CD4-positive, alpha-beta T cell treated with Interleukin-4 for 1 hour (primary cell): ENCODE data around the gene AIF1L.

Experiments used
- DNase-seq, 2 donors: peaks; one replicate each; pipeline ENCODE4 v3.0.0-alpha.2; 2020 to 2022

The AIF1L gene

GRCh38 chr9:131096269-131097125 is at the start of gene AIF1L:
Gene AIF1L (plus strand): TSS chr9:131096531. CDS start chr9:131096630, 99 bp downstream.
- DNase-seq, result no peak

GRCh38 chr9:131046581-131047202 is 49.6 kb upstream of the AIF1L start:
- peak; percentile 58 to 72 for DNase-seq

- no peak for DNase-seq
Measured at GRCh38 chr9:131048332-131048731, 48.0 kb upstream of the AIF1L start.

DNA sequence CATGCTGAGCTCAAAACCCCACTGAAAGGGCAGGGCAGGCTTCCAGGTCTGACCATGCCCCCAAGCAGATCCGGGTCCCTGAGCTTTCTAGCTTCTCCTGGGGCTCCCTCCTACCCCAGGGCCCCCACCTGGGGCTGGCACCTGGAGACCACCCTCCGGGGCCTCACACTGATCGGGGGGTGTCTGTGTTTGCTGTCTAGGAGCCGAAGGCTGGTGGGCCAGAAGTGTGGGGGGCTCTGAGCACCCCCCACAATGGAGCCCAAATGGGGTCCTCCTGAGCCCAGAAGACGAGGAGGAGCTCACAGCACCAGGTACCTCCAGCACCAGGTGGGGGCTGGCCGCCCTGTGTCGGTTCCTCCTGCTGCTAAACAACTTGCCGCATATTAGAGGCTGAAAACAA is 47.5 kb upstream of the AIF1L start:
- DNase-seq, result no peak

DNA sequence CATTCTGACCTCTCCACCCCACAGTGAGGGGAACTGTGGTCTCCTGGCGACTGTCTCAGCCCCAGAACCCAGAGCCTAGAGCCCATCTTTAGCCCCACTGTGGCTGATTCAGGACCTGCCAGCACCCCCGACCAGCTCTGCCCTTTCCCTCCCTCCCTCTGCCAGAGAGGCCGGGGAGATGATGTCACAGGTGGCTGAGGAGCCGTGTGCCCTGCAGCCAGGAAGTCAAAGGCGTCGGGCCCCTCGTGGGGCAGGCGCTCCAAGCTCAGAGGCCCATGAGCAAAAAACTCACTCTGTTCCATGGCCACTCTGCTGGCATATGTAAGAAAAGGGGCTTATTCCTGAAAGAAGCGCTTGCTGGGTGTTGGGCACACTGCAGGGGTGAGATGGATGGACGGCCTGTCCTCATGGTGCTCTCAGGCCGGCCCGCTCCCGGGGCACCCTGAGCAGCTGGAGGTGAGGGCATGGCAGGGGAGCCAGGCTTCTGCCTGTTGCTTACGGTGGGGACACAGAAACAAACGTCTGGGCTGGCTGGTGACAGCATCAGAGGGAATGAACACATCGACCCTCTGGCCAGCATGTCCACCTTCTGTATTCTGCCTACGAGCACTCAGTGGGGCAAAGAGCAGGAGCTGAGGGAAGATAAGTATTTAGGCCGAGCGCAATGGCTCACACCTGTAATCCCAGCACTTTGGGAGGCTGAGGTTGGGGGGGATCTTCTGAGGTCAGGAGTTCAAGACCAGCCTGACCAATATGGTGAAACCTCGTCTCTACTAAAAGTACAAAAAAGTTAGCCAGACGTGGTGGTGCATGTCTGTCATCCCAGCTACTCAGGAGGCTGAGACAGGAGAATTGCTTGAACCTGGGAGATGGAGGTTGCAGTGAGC is 46.3 kb upstream of the AIF1L start:
- DNase-seq, result no peak

DNA sequence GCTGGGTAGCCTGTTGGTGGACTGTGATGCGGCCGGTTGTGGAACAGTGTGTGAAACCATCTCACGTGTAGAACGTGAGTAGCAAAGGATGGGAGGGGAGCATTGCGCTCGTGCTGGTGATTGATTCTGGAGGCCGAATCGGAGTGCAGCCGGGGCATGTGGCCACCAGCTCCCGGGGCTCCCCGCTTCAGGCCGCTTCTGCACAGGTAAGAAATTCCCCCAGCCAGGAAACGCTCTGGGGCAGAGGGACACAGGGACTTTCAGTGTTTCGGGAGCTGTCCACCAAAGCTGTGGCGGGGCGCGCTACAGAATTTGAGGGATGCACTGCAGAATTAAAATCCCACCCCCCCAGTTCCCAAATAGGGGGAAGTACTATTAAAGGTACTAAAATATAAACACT is 45.5 kb upstream of the AIF1L start:
- no peak for DNase-seq

DNA sequence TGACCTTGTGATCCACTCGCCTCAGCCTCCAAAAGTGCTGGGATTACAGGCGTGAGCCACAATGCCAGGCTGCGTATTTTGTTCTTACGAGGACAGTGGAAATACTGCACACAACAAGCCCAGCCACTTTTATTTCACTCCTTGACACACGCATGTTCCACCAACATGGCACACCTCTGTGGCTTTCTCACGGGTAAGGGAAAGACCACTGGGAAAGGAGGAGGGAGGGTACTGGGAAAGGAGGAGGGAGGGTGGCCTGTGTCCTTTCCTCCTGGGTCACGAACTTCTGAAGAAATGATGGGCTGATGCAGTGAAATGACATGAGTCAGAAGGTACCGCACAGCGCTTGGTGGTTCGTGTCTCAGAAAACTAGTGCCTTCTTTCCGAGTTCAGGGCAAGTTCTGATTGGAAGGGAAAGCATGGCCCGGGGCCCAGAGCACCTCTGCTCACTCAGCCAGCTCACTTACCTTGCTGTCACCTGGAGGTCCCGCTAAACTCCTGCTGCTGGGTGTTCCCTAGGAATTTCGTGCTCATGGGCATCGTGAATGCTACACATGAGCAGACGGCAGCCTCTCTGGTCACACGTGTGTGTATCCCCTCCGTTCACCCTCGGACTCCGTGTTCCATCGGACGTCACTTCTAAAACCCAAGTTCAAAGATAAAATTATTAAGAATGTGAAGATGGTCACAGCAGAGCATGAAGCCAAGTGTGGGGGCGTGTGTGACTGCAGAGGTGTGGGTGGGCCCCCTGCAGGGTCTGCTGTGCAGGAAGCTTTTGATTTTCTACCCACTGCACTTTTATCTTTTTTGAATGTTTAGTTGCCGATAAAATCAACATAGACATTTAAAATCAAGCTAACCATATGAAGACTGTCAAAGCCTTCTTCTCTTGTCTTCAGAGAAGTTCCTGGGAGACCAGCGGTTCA is 44.5 kb upstream of the AIF1L start:
- no peak for DNase-seq

- DNase-seq, result no peak
Measured at GRCh38 chr9:131053896-131054295, 42.4 kb upstream of the AIF1L start.

DNA sequence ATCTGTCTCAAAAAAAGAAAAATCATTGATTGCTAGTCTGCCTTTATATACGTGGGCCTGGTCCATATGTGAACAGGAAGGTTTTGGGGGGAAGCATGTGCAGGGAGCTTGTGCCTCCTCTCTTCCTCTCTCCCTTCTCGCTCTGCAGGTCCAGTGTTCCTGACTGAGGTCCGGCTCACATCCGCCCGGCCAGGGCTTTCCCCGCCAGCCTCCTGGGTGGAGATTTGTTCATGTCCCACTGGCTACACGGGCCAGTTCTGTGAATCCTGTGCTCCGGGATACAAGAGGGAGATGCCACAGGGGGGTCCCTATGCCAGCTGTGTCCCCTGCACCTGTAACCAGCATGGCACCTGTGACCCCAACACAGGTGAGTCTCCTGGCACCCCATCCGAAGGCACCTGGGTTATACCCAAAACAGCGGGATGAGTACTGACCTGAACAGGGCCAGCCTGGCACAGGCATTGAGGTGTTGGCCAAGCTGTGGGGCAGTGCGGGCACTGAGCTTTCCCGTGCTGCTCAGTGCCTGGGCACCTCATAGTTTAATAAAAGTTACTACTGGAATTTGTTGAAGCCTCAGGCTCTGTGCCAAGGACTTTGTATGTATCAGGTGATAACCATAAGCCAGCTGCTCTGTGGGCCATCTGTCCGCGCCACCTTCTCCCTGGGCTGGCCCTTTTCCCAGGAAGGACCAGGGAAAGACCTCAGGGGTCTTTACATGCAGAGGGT is 39.4 kb upstream of the AIF1L start:
- no peak for DNase-seq

GRCh38 chr9:131060900-131061630 is 35.3 kb upstream of the AIF1L start:
- DNase-seq, result no peak

DNA sequence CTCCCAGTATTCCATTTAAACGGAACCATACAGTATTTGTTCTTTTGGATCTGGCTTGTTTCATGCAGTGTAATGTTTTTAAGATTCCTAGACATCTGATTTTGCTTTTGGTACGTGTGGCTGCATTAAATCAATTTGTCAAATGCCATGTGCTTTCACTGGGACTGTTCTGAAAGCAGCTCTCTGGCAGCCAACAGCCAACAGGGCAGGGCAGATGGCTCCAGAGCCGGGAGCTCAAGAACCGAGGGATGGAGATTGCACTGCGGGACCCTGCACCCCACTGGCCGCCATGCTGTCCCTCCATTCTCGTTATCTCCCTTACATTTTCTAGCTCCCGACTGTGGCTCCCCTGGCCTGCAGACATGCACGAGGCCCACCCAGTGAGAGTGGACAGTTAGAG is 33.4 kb upstream of the AIF1L start:
- DNase-seq, result no peak

GRCh38 chr9:131065599-131065998 is 30.7 kb upstream of the AIF1L start:
- no peak for DNase-seq

DNA sequence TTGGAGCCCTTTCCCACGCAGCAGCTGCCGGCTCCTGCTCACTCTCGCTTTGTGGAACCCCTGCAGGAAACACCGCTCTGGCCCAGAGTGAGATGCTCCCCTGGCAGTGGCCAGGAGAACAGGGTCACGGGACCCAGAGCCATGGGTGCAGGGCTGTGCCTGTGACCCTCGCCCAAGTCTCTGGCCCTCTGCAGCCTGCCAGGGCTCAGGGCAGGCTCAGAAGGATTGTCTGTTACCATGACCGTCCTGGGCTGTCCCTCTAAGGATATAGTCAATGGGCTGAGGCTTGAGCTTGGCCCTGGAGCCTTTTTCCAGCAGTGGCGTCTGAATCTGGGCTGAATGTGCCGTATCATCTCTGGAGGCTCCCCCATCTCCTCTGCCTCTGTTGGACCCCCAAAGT is 28.7 kb upstream of the AIF1L start:
- DNase-seq, result no peak

DNA sequence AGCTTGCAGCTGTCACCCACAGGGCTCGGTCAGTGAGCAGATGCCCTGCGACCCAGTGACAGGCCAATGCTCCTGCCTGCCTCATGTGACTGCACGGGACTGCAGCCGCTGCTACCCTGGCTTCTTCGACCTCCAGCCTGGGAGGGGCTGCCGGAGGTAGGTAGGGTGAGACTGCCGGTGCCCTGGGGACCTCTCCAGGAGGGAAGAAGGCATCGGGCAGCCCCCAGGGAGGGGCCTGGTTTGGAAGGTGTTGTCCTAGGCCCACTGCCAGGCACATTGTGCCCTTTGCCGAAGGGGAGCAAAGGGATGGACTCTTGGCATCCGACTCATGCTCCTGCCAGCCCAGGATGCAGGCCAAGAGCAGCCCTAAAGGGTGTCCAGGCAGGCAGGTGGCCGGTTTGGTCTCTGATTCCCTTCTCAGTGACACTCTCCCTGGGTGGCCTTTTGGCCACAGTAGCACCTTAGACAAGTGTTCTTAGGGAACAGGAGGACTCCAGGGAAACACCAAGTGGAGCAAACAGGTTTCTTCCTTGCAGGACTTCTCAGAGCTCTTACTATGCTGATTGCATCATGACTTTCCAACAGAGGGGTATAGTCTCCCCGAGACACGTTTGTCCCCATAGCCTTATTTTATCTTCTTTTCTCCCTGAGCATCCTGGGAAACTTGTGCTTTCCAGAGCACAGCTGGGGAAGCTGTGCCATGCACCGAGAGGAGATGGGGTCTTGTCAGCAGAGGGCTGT is 28.1 kb upstream of the AIF1L start:
- no peak for DNase-seq

- no peak for DNase-seq
Measured at GRCh38 chr9:131069699-131070098, 26.6 kb upstream of the AIF1L start.

DNA sequence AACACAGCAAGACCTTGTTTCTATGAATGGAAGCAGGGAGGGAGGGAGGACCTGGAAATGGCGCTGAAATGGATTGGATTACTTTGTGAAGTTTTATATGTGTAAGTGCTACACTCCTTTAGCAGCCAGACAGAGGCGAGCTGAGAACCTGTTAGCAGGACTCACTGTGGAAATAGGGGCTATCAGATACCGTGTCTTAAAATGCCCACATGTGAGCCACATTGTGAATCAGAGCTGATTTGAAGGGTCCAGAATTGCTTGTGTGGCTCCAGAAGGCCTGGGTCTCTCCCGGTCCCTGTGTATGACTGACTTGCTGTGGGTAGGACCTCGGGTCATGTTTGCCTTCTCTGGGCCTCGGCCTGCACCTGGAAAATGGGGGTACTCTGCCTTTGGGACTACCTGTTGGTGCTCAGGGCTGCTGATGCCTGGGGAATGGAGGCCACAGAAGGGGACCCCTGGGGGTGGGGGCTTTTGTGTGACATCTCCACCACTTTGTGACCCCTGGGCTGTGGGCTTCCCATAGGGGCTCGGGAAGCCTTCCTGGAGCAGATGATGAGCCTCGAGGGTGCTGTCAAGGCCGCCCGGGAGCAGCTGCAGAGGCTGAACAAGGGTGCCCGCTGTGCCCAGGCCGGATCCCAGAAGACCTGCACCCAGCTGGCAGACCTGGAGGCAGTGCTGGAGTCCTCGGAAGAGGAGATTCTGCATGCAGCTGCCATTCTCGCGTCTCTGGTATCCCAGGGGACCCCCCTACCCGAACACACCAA is 24.0 kb upstream of the AIF1L start:
- DNase-seq, result no peak

DNA sequence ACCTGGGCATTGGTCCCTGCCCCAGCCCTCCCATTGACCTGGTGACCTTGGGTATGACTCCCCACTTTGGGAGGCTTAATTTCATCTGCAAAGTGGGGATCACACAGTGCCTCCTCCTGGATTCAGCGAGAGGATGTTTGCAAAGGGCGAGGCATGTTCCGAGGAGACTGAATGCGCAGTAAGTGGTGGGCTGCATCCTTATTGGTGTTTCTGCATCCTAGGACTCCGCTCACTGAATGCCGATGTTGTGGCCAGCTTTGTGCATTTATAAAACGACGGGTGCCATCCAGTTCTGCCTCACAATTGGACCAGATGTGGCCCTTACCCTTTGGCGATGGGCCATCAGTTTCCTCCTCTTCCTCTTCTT is 23.5 kb upstream of the AIF1L start:
- DNase-seq, result no peak

DNA sequence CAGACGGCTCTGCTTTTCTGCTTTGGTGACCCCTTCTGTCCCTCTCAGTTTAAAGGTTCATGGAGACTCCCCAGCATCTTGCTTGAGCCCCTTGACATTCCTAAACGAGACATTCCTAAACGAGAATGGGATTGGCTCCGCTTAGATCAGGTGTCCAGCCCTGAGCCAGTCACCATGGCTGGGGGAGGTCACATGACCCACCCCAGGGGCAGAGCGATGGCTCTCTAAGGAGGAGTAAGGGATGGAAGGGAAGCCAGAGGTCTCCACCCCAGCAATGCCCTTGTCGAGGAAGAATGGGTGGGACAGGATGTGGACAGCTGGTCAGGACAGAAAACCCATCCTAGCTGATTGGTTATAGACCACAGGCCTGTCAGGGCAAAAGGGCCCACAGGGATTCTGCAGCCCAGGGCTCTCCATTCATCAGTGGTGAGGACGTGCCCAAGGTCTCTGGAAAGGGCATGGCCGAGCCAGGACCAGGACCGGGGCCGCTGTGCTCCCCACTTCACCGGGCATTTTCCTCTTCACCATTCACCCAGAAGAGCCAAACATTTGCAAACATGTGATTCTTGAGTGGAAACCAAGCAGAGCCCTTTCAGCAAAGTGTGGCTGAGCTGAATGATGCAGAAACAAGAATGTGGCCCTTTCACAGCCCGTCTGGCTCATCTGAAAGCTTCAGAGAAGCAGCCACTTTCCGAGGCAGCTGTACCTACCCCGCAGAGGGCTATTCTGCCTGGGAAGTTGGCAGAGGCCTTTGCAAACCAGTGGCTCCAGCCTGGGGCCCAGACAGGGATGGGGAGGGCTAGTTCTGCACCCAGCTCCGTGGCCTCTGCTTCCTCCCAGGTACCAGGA is 19.8 kb upstream of the AIF1L start:
- no peak for DNase-seq
